ENCODE measurements around the gene SDR42E1. TPM values are rescaled to one million over a fixed set of nuclear protein-coding genes. Genes with fewer than 3 reads are reported as not detected.

The SDR42E1 gene
- total and polyA plus RNA-seq, 5 donors from 2014 or later: 1.6 to 3.7 (median 2.0) TPM

GRCh38 chr16:81946206-81946605, 65.1 kb downstream of the SDR42E1 start:
- Histone ChIP-seq H3K36me3 (ENCODE audit: control insufficient read depth, insufficient read depth, low read length) (no peaks in the 10 kb centered on the region), H3K4me3 (ENCODE audit: low read depth, low read length) (no peak overlapping the region), H3K4me1 (ENCODE audit: control insufficient read depth, insufficient read depth, low read length, poor library complexity, severe bottlenecking) (no peaks in the 10 kb centered on the region), H3K27me3 (ENCODE audit: control insufficient read depth, insufficient read depth, low read length) (no peaks in the 10 kb centered on the region), H3K9me3 (ENCODE audit: control insufficient read depth in 2 of 2, low read length in 2 of 2) (no peaks in the 10 kb centered on the region), H3K27ac (ENCODE audit: insufficient read depth, low read length, poor library complexity, severe bottlenecking) (no peak overlapping the region)
- DNase-seq: no peak
- Mint-ChIP-seq H3K4me1 (no peaks in the 10 kb centered on the region), H3K4me3 (no peak overlapping the region), H3K27me3 (peaks cover 6% of the 10 kb centered on the region), H3K27ac (no peak overlapping the region), H3K36me3 (no peaks in the 10 kb centered on the region), H3K9me3 (peaks cover 0 to 5% (median 2%) of the 10 kb centered on the region in 7 donors)
- no peak for ATAC-seq (ENCODE audit: low read depth in 2 of 2)

GRCh38 chr16:81945665-81946064, 65.6 kb downstream of the SDR42E1 start:
- Histone ChIP-seq H3K4me1 (ENCODE audit: control insufficient read depth, insufficient read depth, low read length, poor library complexity, severe bottlenecking) (no peaks in the 10 kb centered on the region), H3K4me3 (ENCODE audit: low read depth, low read length) (no peak overlapping the region), H3K27me3 (ENCODE audit: control insufficient read depth, insufficient read depth, low read length) (no peaks in the 10 kb centered on the region), H3K9me3 (ENCODE audit: control insufficient read depth in 2 of 2, low read length in 2 of 2) (no peaks in the 10 kb centered on the region), H3K36me3 (ENCODE audit: control insufficient read depth, insufficient read depth, low read length) (no peaks in the 10 kb centered on the region), H3K27ac (ENCODE audit: insufficient read depth, low read length, poor library complexity, severe bottlenecking) (no peak overlapping the region)
- no peak for ATAC-seq (ENCODE audit: low read depth in 2 of 2)
- Mint-ChIP-seq H3K27me3 (peaks cover 6% of the 10 kb centered on the region), H3K4me3 (no peak overlapping the region), H3K27ac (no peak overlapping the region), H3K36me3 (no peaks in the 10 kb centered on the region), H3K9me3 (peaks cover 0 to 5% (median 1%) of the 10 kb centered on the region in 7 donors), H3K4me1 (no peaks in the 10 kb centered on the region)
- no peak for DNase-seq

GRCh38 chr16:81942007-81942601, 69.2 kb downstream of the SDR42E1 start:
- H3K4me1 Mint-ChIP-seq: no peaks in the 10 kb centered on the region
- no peak for ATAC-seq (ENCODE audit: low read depth in 2 of 2)
- no peaks in the 10 kb centered on the region for H3K36me3 ChIP-seq (ENCODE audit: control insufficient read depth, insufficient read depth, low read length)
- no peak overlapping the region for H3K4me3 ChIP-seq (ENCODE audit: low read depth, low read length)
- no peaks in the 10 kb centered on the region for H3K27me3 ChIP-seq (ENCODE audit: control insufficient read depth, insufficient read depth, low read length)
- no peaks in the 10 kb centered on the region for H3K9me3 Mint-ChIP-seq
- H3K4me3 Mint-ChIP-seq: no peak overlapping the region
- H3K36me3 Mint-ChIP-seq: no peaks in the 10 kb centered on the region
- H3K27ac ChIP-seq (ENCODE audit: insufficient read depth, low read length, poor library complexity, severe bottlenecking): no peak overlapping the region
- DNase-seq: no peak
- H3K4me1 ChIP-seq (ENCODE audit: control insufficient read depth, insufficient read depth, low read length, poor library complexity, severe bottlenecking): no peaks in the 10 kb centered on the region
- H3K27ac Mint-ChIP-seq: no peak overlapping the region
- H3K27me3 Mint-ChIP-seq: peaks cover 5% of the 10 kb centered on the region
- H3K9me3 ChIP-seq (ENCODE audit: control insufficient read depth in 2 of 2, low read length in 2 of 2): no peaks in the 10 kb centered on the region

- H3K36me3 ChIP-seq (ENCODE audit: control insufficient read depth, insufficient read depth, low read length): no peaks in the 10 kb centered on the region
- Mint-ChIP-seq H3K4me1 (no peaks in the 10 kb centered on the region), H3K27me3 (peaks cover 5% of the 10 kb centered on the region), H3K9me3 (no peaks in the 10 kb centered on the region), H3K27ac (peak overlapping the region in 1 of 3 donors; percentile 3), H3K36me3 (no peaks in the 10 kb centered on the region), H3K4me3 (no peak overlapping the region)
- no peak overlapping the region for H3K4me3 ChIP-seq (ENCODE audit: low read depth, low read length)
- peak in 1 of 3 donors; percentile 35 for DNase-seq
- H3K4me1 ChIP-seq (ENCODE audit: control insufficient read depth, insufficient read depth, low read length, poor library complexity, severe bottlenecking): no peaks in the 10 kb centered on the region
- no peak for ATAC-seq (ENCODE audit: low read depth in 2 of 2)
- H3K27me3 ChIP-seq (ENCODE audit: control insufficient read depth, insufficient read depth, low read length): no peaks in the 10 kb centered on the region
- H3K9me3 ChIP-seq (ENCODE audit: control insufficient read depth in 2 of 2, low read length in 2 of 2): no peaks in the 10 kb centered on the region
- H3K27ac ChIP-seq (ENCODE audit: insufficient read depth, low read length, poor library complexity, severe bottlenecking): no peak overlapping the region
Measured at GRCh38 chr16:81940781-81941560, 70.3 kb downstream of the SDR42E1 start.

- H3K36me3 Mint-ChIP-seq: no peaks in the 10 kb centered on the region
- Histone ChIP-seq H3K36me3 (ENCODE audit: control insufficient read depth, insufficient read depth, low read length) (no peaks in the 10 kb centered on the region), H3K27me3 (ENCODE audit: control insufficient read depth, insufficient read depth, low read length) (no peaks in the 10 kb centered on the region), H3K27ac (ENCODE audit: insufficient read depth, low read length, poor library complexity, severe bottlenecking) (no peak overlapping the region), H3K4me1 (ENCODE audit: control insufficient read depth, insufficient read depth, low read length, poor library complexity, severe bottlenecking) (no peaks in the 10 kb centered on the region), H3K4me3 (ENCODE audit: low read depth, low read length) (no peak overlapping the region), H3K9me3 (ENCODE audit: control insufficient read depth in 2 of 2, low read length in 2 of 2) (no peaks in the 10 kb centered on the region)
- H3K27ac Mint-ChIP-seq: no peak overlapping the region
- no peak for ATAC-seq (ENCODE audit: low read depth in 2 of 2)
- DNase-seq: no peak
- H3K4me1 Mint-ChIP-seq: no peaks in the 10 kb centered on the region
- H3K9me3 Mint-ChIP-seq: no peaks in the 10 kb centered on the region
- peaks cover 5% of the 10 kb centered on the region for H3K27me3 Mint-ChIP-seq
- no peak overlapping the region for H3K4me3 Mint-ChIP-seq
Measured at GRCh38 chr16:81939164-81940056, 71.9 kb downstream of the SDR42E1 start.

Other genes with a start within 250 kb of the SDR42E1 start
- 3.8 TPM for gene PLCG2, start 232.2 kb downstream of the SDR42E1 start, total RNA-seq
- gene PLCG2, start 232.2 kb downstream of the SDR42E1 start, polyA plus RNA-seq: 1 to 10 TPM in 2 of 4 donors, under 1 TPM in 1, not detected in 1; 0.59 to 1.5 (median 1.1) TPM
- not detected for gene HSD17B2, start 23.8 kb upstream of the SDR42E1 start, total RNA-seq
- under 1 TPM in 1 of 4 donors, not detected in 3; 0.06 TPM for gene HSD17B2, start 23.8 kb upstream of the SDR42E1 start, polyA plus RNA-seq
- 18.3 TPM for gene MPHOSPH6, start 158.8 kb upstream of the SDR42E1 start, total RNA-seq
- 10 to 100 TPM; 17.3 to 38.7 (median 17.7) TPM for gene MPHOSPH6, start 158.8 kb upstream of the SDR42E1 start, polyA plus RNA-seq